ENCODE data around the gene CORO7.
"Not testable (repeated sequence)": the region's sequence is repeated elsewhere in the genome, so short reads cannot be mapped to it uniquely, and the experiment has no call there.

The CORO7 gene

GRCh38 chr16:4340443-4340842, 76.0 kb downstream of the CORO7 start:
- DNase-seq (ENCODE audit: insufficient read length, low spot score) = no peak
- FAIRE-seq = no peak

- FAIRE-seq (no peak), DNase-seq (ENCODE audit: insufficient read length, low spot score) (no peak)
Observed at GRCh38 chr16:4339909-4340308, 76.5 kb downstream of the CORO7 start.

GRCh38 chr16:4339455-4339854, 76.9 kb downstream of the CORO7 start:
- no peak for FAIRE-seq

GRCh38 chr16:4338712-4339299, 77.6 kb downstream of the CORO7 start:
- DNase-seq (ENCODE audit: insufficient read length, low spot score) = no peak
- no peak for FAIRE-seq

More at GRCh38 chr16:4339455-4339854, 76.9 kb downstream of the CORO7 start:
- no peak for DNase-seq (ENCODE audit: insufficient read length, low spot score)

- FAIRE-seq = no peak
- no peak for DNase-seq (ENCODE audit: insufficient read length, low spot score)
Observed at GRCh38 chr16:4338125-4338582, 78.2 kb downstream of the CORO7 start.

- no peak for DNase-seq (ENCODE audit: insufficient read length, low spot score)
- no peak for FAIRE-seq
Observed at GRCh38 chr16:4337540-4338088, 78.8 kb downstream of the CORO7 start.

- FAIRE-seq = no peak
- DNase-seq (ENCODE audit: insufficient read length, low spot score) = no peak
Observed at GRCh38 chr16:4336701-4337539, 79.5 kb downstream of the CORO7 start.

GRCh38 chr16:4334724-4335495, 81.5 kb downstream of the CORO7 start:
- FAIRE-seq (no peak), DNase-seq (ENCODE audit: insufficient read length, low spot score) (no peak)

- not testable (repeated sequence) for FAIRE-seq; DNase-seq (ENCODE audit: insufficient read length, low spot score)
Observed at GRCh38 chr16:4333714-4334113, 82.7 kb downstream of the CORO7 start.

- FAIRE-seq = no peak
Observed at GRCh38 chr16:4333308-4333638, 83.1 kb downstream of the CORO7 start.

GRCh38 chr16:4332623-4333307, 83.6 kb downstream of the CORO7 start:
- FAIRE-seq (no peak), DNase-seq (ENCODE audit: insufficient read length, low spot score) (no peak)

More at GRCh38 chr16:4333308-4333638, 83.1 kb downstream of the CORO7 start:
- no peak for DNase-seq (ENCODE audit: insufficient read length, low spot score)

GRCh38 chr16:4332083-4332482, 84.3 kb downstream of the CORO7 start:
- FAIRE-seq = no peak
- no peak for DNase-seq (ENCODE audit: insufficient read length, low spot score)

- FAIRE-seq (no peak), DNase-seq (ENCODE audit: insufficient read length, low spot score) (peak; percentile 83)
Observed at GRCh38 chr16:4330277-4330874, 86.0 kb downstream of the CORO7 start.

- DNase-seq (ENCODE audit: insufficient read length, low spot score) = no peak
Observed at GRCh38 chr16:4328782-4329775, 87.3 kb downstream of the CORO7 start.

GRCh38 chr16:4328046-4328781, 88.2 kb downstream of the CORO7 start:
- no peak for FAIRE-seq
- no peak for DNase-seq (ENCODE audit: insufficient read length, low spot score)

More at GRCh38 chr16:4328782-4329775, 87.3 kb downstream of the CORO7 start:
- FAIRE-seq = no peak

- FAIRE-seq (no peak), DNase-seq (ENCODE audit: insufficient read length, low spot score) (no peak)
Observed at GRCh38 chr16:4327386-4328045, 88.9 kb downstream of the CORO7 start.

GRCh38 chr16:4325253-4325758, 91.1 kb downstream of the CORO7 start:
- DNase-seq (ENCODE audit: insufficient read length, low spot score) = no peak

More at GRCh38 chr16:4325253-4325758, 91.1 kb downstream of the CORO7 start:
- no peak for FAIRE-seq

All from HTR-8/SVneo (cell line).